ENCODE data around the gene SEMA5A.
A peak's percentile ranks its signal among the peaks of the same experiment; 100 is the strongest.

Gene SEMA5A, protein sequence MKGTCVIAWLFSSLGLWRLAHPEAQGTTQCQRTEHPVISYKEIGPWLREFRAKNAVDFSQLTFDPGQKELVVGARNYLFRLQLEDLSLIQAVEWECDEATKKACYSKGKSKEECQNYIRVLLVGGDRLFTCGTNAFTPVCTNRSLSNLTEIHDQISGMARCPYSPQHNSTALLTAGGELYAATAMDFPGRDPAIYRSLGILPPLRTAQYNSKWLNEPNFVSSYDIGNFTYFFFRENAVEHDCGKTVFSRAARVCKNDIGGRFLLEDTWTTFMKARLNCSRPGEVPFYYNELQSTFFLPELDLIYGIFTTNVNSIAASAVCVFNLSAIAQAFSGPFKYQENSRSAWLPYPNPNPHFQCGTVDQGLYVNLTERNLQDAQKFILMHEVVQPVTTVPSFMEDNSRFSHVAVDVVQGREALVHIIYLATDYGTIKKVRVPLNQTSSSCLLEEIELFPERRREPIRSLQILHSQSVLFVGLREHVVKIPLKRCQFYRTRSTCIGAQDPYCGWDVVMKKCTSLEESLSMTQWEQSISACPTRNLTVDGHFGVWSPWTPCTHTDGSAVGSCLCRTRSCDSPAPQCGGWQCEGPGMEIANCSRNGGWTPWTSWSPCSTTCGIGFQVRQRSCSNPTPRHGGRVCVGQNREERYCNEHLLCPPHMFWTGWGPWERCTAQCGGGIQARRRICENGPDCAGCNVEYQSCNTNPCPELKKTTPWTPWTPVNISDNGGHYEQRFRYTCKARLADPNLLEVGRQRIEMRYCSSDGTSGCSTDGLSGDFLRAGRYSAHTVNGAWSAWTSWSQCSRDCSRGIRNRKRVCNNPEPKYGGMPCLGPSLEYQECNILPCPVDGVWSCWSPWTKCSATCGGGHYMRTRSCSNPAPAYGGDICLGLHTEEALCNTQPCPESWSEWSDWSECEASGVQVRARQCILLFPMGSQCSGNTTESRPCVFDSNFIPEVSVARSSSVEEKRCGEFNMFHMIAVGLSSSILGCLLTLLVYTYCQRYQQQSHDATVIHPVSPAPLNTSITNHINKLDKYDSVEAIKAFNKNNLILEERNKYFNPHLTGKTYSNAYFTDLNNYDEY

DNA sequence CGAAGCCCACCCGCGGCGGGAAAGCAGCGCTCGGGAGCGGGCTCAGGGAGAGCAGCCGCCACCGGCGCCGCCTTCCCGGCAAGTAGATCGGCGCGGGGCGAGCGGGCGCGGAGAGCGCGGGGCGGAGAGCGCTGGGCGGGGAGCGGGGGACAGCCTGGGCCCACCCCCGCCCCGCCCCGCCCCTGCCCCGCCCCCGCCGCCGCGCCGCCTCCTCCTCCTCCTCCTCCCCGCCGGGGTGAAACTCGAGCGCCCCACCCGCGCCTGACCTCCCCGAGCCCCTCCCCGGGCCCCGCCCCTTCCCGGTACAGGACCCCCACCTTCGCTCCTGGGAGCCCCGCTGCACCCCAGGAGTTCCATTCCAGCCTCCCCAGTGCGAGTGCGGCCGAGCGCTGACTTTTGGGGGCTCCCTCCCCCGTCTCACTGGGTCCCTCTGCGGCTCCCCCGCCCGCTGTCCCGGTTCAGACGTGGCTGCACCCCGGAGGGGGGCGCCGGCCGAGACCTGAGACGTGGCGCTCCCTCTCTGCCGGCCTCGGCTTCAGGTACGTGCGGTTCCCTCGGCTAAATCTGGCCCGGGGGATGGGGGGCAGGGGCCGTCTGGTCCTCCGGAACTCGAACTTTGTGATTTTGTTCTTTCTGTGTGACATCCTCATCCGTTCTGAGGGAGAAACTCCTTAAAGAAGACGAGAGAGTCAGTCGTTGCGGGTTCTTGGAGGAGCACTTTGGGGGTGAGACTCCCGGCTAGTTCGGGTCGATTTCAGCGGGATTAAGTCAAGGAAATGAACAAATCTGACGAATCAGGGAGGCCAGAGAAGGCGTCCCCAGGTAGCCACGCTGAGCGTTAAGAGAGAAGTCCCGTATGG lies at the start of gene SEMA5A:
Gene SEMA5A, minus strand, starts transcription at position 84 of the 860 bp plus-strand sequence. CDS start 166,129 bp downstream, outside the sequence.
- DNase-seq: peak; percentile 17

DNA sequence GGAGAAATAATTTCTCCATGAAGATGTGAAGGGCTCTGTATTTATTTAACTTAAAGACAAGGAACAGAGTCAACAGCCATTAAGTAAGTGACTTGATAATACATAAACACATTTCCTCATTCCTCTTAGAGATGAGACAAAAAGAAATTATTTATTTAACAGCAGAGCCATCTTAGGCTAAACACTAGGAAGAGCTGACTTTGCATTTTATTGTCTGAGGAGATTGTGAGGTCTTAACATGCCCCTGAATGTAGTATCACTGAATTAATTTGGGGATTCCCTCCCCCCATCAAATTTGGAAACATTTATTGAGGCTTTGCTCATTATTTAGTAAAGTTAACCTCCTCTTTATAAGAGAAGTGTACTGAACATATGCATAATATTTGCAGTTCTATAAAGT lies 49.0 kb upstream of the SEMA5A start:
- no peak for DNase-seq

DNA sequence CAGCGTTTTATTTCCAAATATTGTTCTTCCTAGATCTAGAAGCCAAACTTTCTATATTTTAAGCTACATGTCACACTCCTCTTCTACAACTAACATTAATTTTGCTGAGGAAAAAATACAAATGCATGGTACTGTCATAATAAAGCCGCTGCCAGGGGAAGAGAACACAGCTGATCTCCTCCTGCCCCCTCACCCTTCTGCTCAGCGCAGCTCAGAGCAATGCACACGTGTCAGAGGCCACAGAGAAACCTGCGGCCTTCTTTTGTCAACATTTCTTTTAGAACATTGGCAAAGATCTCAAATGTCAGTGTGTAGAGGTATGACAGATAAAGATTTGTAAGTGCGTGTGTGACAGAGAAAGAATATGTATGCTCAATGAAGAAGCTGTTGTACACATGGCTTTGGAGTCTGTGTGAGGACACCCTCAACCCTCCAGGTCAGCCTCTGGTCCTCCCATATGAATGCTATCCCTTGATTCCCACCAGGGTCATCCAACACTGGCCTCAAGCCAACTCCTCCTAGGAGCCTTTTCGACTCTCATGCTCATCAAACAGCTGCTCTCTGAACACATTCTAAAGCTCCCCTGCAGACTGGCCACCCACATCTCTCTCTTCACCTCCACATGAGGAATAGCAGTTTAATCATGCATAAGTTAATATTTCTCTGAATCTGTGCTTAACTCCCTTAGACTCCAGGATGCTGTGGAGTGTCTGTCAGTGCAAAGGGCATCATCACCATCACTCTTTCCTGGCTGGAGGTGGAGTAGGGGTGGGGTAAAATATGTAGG lies 43.4 kb upstream of the SEMA5A start:
- DNase-seq: no peak

DNA sequence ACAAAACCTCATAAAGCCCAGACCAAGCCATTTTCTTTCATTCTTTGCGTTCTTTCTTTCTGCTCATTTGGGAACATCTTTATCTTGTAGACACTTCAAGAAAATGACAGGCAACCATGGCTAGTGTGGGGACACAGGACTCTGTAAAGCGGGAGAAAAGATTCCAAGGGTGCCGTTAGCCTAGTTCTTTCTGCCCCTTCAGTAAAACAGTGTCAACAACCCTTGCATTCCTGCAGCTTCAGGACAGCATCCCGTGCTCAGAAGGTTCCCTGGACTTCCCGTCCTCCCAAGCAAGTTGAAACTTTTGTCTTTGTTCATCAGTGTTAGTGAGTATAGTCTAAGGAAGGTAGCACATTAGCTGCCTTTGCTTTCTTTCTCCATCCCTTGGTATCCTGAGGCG lies 42.4 kb upstream of the SEMA5A start:
- no peak for DNase-seq

DNA sequence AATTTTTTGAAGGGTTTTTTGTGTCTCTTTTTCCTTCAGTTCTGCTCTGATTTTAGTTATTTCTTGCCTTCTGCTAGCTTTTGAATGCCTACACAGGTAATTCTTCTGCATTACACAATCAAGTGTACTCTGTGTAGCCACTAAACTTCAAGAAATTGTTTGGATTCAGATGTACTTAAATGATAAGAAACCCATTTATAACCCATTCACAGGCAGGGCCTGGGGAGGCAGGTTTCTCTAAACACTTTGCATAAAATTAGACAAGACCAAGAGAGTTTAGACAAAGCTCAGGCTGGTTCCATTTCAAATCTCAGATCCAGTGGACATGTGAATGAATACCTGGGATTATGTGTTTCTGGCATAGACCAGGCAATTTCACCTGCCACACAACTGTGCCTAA lies 41.3 kb upstream of the SEMA5A start:
- no peak for DNase-seq

DNA sequence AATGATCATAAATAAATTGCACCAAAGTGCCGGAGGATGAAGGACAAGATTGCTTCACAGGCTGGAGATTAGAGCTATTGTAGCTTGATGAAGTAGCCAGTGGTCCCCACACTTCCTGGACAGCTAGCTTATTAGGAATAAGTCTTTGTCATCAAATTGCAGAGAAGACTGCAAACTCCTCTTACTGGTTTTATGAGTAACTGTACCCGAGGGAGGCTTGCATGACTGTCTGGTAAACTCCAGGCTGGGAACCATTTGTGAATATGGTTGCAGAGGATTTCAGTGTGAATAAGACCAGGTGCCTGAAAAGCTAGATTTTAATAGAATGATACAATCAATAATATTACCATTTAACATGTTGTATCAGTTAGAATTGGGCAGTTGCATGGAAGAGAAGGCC lies 36.5 kb upstream of the SEMA5A start:
- no peak for DNase-seq

DNA sequence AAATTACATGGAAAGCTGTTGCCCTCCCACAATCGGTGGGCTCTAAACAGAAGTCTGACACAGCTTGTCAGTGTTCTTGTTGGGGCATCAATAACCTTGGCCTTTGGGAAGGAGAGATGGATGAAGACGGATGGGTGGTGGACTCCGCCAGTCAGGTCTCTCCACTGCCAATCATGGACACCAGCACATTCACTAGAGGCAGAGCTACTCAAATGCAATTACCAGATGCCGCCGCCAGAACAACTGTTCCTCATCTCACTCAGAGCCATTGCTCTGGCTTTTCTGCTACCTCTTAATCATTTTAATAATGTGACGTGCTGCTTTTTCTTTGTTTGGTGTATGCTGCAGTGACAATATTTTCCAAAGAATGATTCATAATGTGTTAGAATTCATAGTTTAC lies 27.9 kb upstream of the SEMA5A start:
- DNase-seq: no peak

DNA sequence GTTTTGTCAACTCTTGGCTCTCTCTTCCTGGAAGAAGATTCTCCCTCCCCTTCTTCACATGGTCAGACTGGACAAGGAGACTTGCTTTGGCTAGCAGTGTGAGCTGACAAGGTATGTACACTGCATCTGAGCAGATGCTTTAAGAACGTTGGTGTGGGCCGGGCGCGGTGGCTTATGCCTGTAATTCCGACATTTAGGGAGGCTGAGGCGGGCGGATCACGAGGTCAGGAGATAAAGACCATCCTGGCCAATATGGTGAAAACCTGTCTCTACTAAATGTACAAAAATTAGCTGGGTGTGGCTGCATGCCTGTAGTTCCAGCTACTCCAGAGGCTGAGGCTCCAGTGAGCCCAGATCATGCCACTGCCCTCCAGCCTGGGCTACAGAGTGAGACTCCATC lies 26.4 kb upstream of the SEMA5A start:
- no peak for DNase-seq

DNA sequence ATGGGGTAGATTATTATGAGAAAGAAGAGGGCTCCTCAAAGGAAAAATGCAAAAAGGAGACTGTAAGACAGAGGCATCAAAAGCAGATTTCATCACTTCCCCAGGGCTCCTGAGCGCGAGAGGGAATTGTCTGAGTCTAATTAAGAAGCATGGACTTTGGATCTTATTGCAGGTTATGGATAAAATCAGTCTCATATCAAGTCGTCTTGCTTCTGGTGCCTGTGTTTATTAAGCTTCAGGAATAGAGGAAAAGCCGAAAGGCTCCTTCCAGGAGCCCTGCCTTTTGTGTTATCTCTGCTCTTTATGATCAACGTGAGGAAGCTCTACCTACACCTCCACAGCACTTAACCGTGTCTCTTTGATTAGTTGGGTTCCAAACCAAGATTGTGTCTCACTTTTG lies 25.0 kb upstream of the SEMA5A start:
- no peak for DNase-seq

DNA sequence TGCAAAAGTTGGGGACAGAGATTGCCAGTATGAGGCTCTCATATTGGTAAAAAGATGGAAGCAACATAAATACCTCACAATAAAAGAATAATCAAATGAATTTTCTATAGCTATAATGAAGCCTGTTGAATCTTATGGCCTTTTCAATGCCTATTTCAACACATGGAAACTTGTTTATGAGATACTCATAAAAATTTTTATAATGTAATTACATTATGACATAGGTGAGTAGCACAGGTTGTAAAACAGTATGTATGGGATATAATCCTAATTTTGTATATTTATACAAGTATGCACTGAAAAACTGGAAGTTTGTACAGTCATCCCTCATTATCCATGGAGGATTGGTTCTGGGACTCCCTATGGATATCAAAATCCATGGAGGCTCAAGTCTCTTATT lies 21.2 kb upstream of the SEMA5A start:
- DNase-seq: no peak

DNA sequence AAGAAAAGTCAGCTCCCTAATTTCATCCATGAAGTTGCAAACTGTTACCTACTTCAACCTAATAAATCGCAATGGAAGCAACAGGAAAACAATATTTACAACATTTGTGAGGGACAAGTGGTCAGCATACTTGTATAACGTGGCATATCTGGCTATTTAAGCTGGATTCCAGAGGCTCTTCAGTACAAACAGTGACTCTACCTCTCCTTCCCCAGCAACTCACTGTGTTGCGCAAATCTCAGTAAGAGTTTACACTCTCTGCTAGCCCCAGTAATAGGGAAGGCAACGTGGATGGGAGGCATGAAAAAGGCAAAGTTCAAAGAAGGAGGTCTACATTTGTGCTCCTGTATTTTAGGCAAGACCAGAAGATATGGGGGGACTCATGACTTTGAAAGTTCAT lies 18.9 kb upstream of the SEMA5A start:
- no peak for DNase-seq

DNA sequence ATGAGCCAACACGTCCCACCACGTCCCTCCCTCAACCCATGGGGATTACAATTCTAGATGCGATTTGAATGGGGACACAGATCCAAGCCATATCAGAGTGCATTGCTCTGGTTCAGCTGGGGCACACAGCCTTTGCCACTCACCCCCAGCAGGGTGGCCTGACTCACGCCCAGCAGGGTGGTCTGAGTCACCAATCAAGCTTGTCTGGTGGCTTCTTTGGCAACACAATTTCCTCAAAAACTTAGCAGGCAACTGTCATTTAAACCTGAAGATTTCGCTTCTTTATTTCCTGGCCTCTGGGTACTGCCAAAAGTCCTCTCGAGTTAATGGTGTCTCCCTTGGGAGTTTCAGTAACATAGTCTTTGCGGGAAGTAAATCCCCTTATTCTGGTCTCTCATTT lies 16.3 kb upstream of the SEMA5A start:
- DNase-seq: no peak

DNA sequence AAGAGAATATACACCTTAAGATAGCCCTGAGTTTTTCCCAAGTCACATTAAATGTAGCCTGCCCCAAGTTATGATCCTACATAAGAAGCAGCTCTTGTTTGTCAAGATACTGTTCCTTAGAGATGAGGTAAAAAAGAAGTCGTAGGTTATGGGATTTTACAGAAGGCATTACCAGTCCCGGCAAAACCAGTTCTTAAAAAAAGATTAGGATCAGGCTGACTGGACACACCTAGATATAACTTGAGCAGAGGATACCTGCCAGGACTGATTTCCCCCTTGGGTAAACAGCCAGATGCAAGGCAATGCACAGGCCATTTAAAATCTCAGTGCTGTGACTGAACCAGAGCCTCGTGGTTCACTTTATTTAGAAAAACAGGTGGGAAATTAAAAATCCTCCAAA lies 14.1 kb upstream of the SEMA5A start:
- DNase-seq: no peak

DNA sequence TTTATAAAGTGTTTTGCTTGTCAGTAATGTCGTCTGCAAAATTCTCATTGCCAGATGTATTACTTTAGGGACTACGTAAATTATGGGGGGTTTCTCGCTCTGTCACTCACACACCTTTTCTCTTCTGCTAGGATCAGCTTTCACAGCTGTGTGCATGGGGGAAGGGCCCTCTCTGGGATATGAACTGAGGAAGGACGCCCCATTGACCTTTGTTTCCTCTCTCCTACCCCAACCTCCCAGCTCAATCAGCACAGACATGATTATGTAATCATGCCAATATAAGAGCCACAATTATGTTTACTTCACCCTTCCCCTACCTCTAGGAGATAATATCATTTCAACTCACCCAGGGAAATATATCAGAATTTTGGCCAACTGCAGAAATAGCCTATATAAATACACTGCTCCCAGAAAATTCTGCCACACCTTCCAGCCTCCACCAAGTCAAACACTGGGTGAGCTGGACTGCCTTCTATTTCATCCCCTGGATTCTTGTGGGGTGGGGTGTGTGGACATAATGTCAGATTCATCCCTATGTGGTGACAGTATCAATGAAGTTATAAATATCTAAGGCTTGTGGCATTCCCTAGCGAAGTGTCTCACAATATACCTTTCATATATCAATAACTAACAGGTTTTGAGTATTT lies 12.6 kb upstream of the SEMA5A start:
- no peak for DNase-seq

DNA sequence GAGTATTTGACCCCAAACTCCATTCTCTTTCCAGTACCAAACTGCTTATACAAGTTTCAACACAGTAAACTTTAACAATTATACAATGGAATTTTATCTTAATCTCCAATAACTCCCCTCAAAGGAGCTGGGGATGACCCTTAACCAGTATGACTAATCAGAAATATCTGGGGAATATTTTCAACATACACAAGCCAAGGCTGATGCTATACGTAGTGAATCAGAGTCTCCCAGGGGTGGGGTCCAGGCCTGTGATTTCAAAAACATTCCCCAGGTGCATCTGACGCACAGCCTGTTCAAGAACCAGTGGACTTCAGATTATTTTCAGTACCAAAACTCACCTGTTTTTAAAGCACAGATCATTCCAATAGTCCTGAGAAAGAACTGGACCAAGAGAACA lies 11.8 kb upstream of the SEMA5A start:
- no peak for DNase-seq

DNA sequence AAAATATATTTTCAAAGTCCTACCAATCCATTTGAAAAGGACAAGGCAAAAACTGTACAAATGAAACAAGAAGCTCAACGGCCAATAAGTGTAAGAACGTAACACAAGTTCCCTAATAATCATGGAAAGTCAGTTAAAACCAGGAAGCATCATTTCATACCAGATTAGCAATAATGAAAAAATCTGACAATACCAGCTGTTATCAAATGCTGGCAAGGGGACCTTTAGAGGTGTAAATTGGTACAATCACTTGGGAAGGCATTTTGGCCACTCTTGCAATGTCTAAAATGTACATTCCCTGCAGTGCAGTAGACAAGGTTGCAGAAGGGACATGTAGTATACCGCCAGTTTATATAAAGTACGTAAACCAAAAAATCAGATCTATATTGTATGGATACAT lies 10.1 kb upstream of the SEMA5A start:
- no peak for DNase-seq

DNA sequence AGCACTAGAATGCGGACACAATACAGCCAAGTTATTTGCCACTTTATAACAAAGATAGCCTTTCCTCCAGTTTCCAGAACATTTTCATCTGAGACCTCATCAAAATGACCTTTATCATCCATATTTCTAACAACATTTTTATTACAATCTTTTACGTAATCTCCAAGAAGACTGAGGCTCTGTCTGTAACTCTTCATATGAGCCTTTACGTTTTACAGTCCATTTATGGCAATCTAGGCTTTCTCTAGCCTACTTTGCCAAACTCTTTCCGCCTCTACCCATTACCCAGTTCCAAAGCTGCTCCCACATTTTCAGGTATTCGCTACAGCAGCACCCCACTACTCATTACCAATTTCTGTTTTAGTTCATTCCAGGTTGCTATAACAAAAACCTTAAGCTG lies 8.2 kb upstream of the SEMA5A start:
- DNase-seq: no peak

DNA sequence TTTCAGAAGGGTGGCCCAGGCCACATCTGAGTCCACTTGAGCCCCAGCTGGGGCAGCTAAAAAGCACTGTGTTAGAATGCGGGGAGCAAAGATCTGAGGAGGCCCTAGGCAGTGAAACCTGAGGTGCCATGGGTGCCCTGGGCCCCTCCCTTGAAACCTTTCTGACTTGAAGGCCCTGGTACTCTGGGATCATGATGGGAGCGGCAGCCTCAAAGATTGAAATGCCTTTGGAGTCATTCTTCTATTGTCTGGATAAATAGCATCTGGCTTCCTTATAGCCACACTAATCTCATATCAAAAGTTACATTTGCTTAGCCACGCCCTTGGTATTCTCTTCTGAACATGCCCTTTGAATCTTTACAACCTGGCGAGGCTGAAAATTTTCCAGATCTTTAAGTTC lies 7.7 kb upstream of the SEMA5A start:
- DNase-seq: no peak

DNA sequence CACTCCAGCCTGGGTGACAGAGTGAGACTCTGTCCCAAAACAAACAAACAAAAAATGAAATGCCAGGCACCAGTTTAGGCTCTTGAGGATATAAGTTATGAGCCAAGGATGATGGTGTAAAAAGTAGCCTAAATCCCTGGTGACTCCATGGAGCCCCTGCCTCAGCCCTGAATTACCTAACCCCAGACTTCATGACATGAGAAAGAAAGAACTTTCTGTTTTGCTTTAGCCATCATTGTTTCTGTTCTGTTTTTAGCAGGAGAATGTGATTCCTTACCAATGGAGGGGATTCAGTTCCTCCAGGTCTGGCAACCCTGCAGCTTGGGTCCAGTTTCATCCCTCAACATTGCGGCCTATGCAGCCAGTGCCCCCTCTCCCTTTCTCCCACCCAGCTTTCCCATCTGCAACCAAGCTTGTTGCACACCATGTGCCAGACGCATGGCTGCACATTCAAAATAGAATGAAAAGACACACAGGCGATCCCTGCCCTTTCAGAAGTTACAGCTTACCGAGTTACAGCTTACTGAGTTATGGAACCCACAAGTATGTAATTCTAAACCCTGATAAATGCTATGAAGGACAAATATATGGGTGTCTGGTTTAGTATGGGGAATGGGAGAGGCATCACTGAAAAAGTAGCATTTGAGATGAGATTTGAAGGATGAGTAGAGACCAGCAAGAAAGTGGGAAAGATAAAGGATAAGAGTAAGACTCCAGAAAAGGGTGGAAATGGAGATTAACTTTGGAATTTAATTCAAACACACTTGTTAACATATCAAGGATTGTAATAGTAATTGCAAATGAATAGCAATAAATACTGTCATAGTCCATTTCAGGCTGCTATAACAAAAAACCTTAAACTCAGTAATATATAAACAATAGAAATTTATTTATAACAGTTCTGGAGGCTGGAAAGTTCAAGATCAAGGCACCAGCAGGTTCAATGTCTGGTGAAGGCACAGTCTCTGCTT lies 6.0 kb upstream of the SEMA5A start:
- no peak for DNase-seq

DNA sequence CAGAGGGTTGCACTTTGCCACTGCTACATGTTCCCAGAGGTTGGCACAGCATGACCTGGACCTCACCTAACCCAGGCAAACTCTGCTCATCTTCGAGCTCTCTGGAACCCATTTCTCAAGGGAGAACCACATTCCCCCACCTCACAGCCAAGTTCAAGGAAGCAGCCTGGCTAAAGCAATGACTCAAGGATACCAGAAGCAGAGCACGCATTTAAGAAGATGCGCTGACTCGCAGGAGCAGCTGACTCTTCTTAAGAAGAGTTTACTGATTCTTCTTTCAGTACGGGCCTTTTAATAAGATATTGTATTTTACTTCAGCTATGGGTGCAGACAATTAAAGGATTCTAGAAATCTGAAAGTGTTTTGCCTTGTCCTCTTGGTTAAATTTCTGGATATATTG lies 4.1 kb upstream of the SEMA5A start:
- DNase-seq: no peak

Data from NCI-H526 treated with DMSO at 0.1 percent for 48 hours (cell line).